Smooth muscle cell (in vitro differentiated cells): ENCODE data around the gene TMEM100. TPM values are rescaled to one million over a fixed set of nuclear protein-coding genes. Genes with fewer than 3 reads are reported as not detected.

ENCODE experiments used
- DNase-seq: peaks from one replicate; lab custom pipeline; 2025; ENCODE audit not compliant: unreplicated experiment; lab: John Stamatoyannopoulos, UW
- H2AFZ ChIP-seq: fragments of 200-600 bp; sonication (generic); 2 replicates; pipeline ENCODE4 v1.6.0; 2016; ENCODE audit warnings: antibody characterized with exemption, low read depth, mild to moderate bottlenecking
- H3F3A ChIP-seq: fragments of 200-600 bp; sonication (generic); 2 replicates; pipeline ENCODE4 v1.6.0; 2017; ENCODE audit warnings: antibody characterized with exemption, low read depth
- H3K27ac ChIP-seq: fragments of 200-600 bp; sonication (generic); 2 replicates; pipeline ENCODE4 v1.5.1; 2016; ENCODE audit warnings: low read depth, mild to moderate bottlenecking
- H3K27me3 ChIP-seq: fragments of 200-600 bp; sonication (generic); 2 replicates; pipeline ENCODE4 v1.6.1; 2016; ENCODE audit warnings: low read depth, mild to moderate bottlenecking
- H3K36me3 ChIP-seq: fragments of 200-600 bp; sonication (generic); 2 replicates; pipeline ENCODE4 v1.5.1; 2016; ENCODE audit warnings: low read depth
- H3K4me1 ChIP-seq: fragments of 200-600 bp; sonication (generic); 2 replicates; pipeline ENCODE4 v1.5.1; 2016; ENCODE audit warnings: low read depth
- H3K4me2 ChIP-seq: fragments of 200-600 bp; sonication (generic); 2 replicates; pipeline ENCODE4 v1.6.0; 2016; ENCODE audit warnings: mild to moderate bottlenecking
- H3K4me3 ChIP-seq: fragments of 200-600 bp; sonication (generic); 2 replicates; pipeline ENCODE4 v1.5.1; 2016; ENCODE audit warnings: mild to moderate bottlenecking
- H3K79me2 ChIP-seq: fragments of 200-600 bp; sonication (generic); 2 replicates; pipeline ENCODE4 v1.6.0; 2016; ENCODE audit warnings: low read depth, mild to moderate bottlenecking
- H3K9ac ChIP-seq: fragments of 200-600 bp; sonication (generic); 2 replicates; pipeline ENCODE4 v1.6.0; 2016; ENCODE audit warnings: low read depth
- H3K9me3 ChIP-seq: fragments of 200-600 bp; sonication (generic); replicated peaks from 2 replicates; pipeline ENCODE4 v1.5.1; 2016; ENCODE audit warnings: low read depth
- H4K20me1 ChIP-seq: fragments of 200-600 bp; sonication (generic); 2 replicates; pipeline ENCODE4 v1.6.0; 2016; ENCODE audit warnings: low read depth
- CTCF ChIP-seq: fragments of 200-600 bp; sonication (generic); IDR thresholded peaks from 2 replicates; pipeline ENCODE4 v1.5.1; 2017; ENCODE audit warnings: borderline replicate concordance, mild to moderate bottlenecking, antibody characterized with exemption; ENCODE audit not compliant: insufficient read depth, poor library complexity, severe bottlenecking
- WGBS: methylation state at CpG from one replicate; pipeline ENCODE4 v1.1.7; 2016; ENCODE audit warnings: low lambda C conversion rate; 5-methylcytosine and 5-hydroxymethylcytosine counted together
- polyA plus RNA-seq: library from polyadenylated mRNA; unstranded; fragments of >200 nt; fragmentation: Nextera tagmentation; extraction: Ambion mirVana; gene quantifications from 2 replicates; pipeline ENCODE4 v1.2.1, GENCODE V29; 2016
- total RNA-seq: library from RNA; depleted of rRNA; stranded (reverse); fragments of >200 nt; gene quantifications from 2 replicates; pipeline ENCODE4 v1.2.3, GENCODE V29; 2014

TMEM100 gene
- 2.9 and 4.5 TPM in 2 replicates for total RNA-seq
- polyA plus RNA-seq = 1.9 and 2.0 TPM in 2 replicates

GRCh38 chr17:55722742-55723487 is at the start of gene TMEM100:
TSS of gene TMEM100 (minus strand) at chr17:55722864. CDS start at chr17:55721070, 1,794 bp downstream.
- no peak for TF ChIP-seq CTCF
- Histone ChIP-seq H2AFZ (peak within 1 kb of the TSS; percentile 74), H3K9ac (peak within 1 kb of the TSS; percentile 59), H3K79me2 (peaks cover 4% of the 10 kb centered on the region), H3K4me3 (peak within 1 kb of the TSS; percentile 47), H3K27ac (peak within 1 kb of the TSS; percentile 83), H3K9me3 (no peaks in the 10 kb centered on the region), H3K4me1 (peaks cover 28% of the 10 kb centered on the region), H3K4me2 (peak within 1 kb of the TSS; percentile 91), H3K36me3 (no peaks in the 10 kb centered on the region), H4K20me1 (no peaks in the 10 kb centered on the region), H3F3A (peaks cover 39% of the 10 kb centered on the region), H3K27me3 (no peaks in the 10 kb centered on the region)
- DNase-seq = no peak
- 1% methylated on average over 12 of the region's 12 CpGs for WGBS

DNA sequence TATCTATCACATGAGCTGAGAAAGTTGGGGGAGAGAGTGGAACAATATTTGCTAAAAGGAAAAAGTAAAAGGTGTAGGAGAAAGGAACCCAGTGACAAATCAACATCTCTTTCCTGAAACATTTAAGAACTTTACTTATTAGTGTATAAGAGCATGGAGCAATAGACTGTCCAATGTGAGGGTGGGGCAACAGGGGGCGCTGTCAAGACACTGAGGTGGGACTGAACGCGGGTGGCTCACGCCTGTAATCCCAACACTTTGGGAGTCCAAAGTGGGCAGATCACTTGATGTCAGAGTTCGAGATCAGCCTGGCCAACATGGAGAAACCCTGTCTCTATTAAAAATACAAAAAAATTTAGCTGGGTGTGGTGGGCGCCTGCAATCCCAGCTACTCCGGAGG is 49.4 kb upstream of the TMEM100 start:
- Histone ChIP-seq H3K4me2 (no peak overlapping the region), H3F3A (peaks cover 5% of the 10 kb centered on the region), H3K36me3 (no peaks in the 10 kb centered on the region), H3K9me3 (no peaks in the 10 kb centered on the region), H3K4me1 (peaks cover 5% of the 10 kb centered on the region), H2AFZ (no peak overlapping the region), H3K27ac (no peak overlapping the region), H4K20me1 (peaks cover 27% of the 10 kb centered on the region), H3K79me2 (no peaks in the 10 kb centered on the region), H3K9ac (no peak overlapping the region), H3K4me3 (no peak overlapping the region), H3K27me3 (no peaks in the 10 kb centered on the region)
- DNase-seq = no peak
- WGBS = 97% methylated on average over 7 of the region's 7 CpGs
- peak; percentile 4 for TF ChIP-seq CTCF

DNA sequence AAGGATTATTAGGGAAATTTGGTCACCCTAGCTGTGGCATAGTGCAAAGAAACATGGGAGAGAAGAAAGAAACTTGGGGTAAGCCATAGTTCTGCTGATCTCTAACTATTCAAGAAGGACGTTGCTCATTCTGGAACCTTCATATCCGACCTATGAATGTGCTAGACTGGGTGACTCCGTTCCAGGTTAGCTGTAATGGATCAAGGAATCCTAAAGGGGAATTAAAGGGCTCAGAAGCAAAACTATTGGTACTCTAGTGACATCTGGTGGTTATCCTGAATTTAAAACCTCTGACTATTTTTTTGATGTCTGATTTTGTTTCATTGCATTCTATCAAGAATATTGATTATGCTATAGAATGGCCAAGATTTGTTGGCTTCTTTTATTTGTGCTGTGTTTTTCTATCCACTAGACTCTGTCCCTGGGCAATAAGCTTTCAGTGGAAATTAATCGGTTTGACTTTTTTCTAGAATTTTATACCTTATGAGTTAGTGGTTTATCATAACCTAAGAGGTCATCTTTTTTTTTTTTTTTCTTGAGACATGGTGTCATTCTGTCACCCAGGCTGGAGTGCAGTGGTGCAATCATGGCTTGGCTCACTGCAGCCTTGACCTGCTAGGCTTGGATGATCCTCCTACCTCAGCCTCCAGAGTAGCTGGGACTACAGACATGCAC is 47.7 kb upstream of the TMEM100 start:
- H3K9ac ChIP-seq = no peak overlapping the region
- H3K4me2 ChIP-seq = no peak overlapping the region
- H3F3A ChIP-seq = peaks cover 5% of the 10 kb centered on the region
- no peaks in the 10 kb centered on the region for H3K27me3 ChIP-seq
- no peak overlapping the region for H3K4me3 ChIP-seq
- peak overlapping the region; percentile 13 for H3K27ac ChIP-seq
- H3K36me3 ChIP-seq = no peaks in the 10 kb centered on the region
- no peak overlapping the region for H2AFZ ChIP-seq
- H3K79me2 ChIP-seq = peaks cover 6% of the 10 kb centered on the region
- peaks cover 4% of the 10 kb centered on the region for H3K4me1 ChIP-seq
- H4K20me1 ChIP-seq = peaks cover 27% of the 10 kb centered on the region
- no peak for DNase-seq
- WGBS = 48% methylated on average over 4 of the region's 4 CpGs
- no peaks in the 10 kb centered on the region for H3K9me3 ChIP-seq
- TF ChIP-seq CTCF = peak; percentile 65
